GM23338 (cell line): ENCODE results near the gene PAK1IP1. TPM values are rescaled to one million over a fixed set of nuclear protein-coding genes. Genes with fewer than 3 reads are reported as not detected.
A peak's percentile ranks its signal among the peaks of the same experiment; 100 is the strongest.

Source experiments
- ATAC-seq: fragments of 200-7000 bp; cut with Tn5 transposase; 3 replicates; pipeline ENCODE4 v1.9.1; 2020
- DNase-seq: peaks from one replicate; pipeline ENCODE4 v3.0.0-alpha.2; 2015; ENCODE audit warnings: low spot score
- H2AFZ ChIP-seq: fragments of 200-600 bp; sonication (generic); 2 replicates; pipeline ENCODE4 v1.8.0; 2016; ENCODE audit warnings: antibody characterized with exemption, mild to moderate bottlenecking, moderate library complexity
- H3F3A ChIP-seq: fragments of 200-600 bp; sonication (generic); replicated peaks from 2 replicates; pipeline ENCODE4 v1.8.0; 2017; ENCODE audit warnings: antibody characterized with exemption, mixed run types, low read depth
- H3K27ac ChIP-seq: fragments of 200-600 bp; sonication (generic); 2 replicates; pipeline ENCODE4 v1.6.1; 2016; ENCODE audit warnings: low read depth
- H3K27me3 ChIP-seq: fragments of 200-600 bp; sonication (generic); 2 replicates; pipeline ENCODE4 v1.8.0; 2016; ENCODE audit warnings: mild to moderate bottlenecking, mixed run types, moderate library complexity; ENCODE audit not compliant: insufficient read depth
- H3K36me3 ChIP-seq: fragments of 200-600 bp; sonication (generic); 2 replicates; pipeline ENCODE4 v1.8.0; 2016; ENCODE audit warnings: mild to moderate bottlenecking; ENCODE audit not compliant: insufficient read depth
- H3K4me1 ChIP-seq: fragments of 200-600 bp; sonication (generic); 2 replicates; pipeline ENCODE4 v1.8.0; 2016; ENCODE audit warnings: mild to moderate bottlenecking, moderate library complexity; ENCODE audit not compliant: insufficient read depth
- H3K4me2 ChIP-seq: fragments of 200-600 bp; sonication (generic); 2 replicates; pipeline ENCODE4 v1.7.1; 2017; ENCODE audit warnings: mixed run types
- H3K4me3 ChIP-seq: fragments of 200-600 bp; sonication (generic); 2 replicates; pipeline ENCODE4 v1.6.1; 2016; ENCODE audit warnings: mixed run types
- H3K79me2 ChIP-seq: fragments of 200-600 bp; sonication (generic); replicated peaks from 2 replicates; pipeline ENCODE4 v1.8.0; 2017; ENCODE audit warnings: mild to moderate bottlenecking; ENCODE audit not compliant: insufficient read depth
- H3K9me2 ChIP-seq: fragments of 200-600 bp; sonication (generic); 2 replicates; pipeline ENCODE4 v1.8.0; 2017; ENCODE audit not compliant: insufficient read depth
- H4K20me1 ChIP-seq: fragments of 200-600 bp; sonication (generic); replicated peaks from 2 replicates; pipeline ENCODE4 v1.8.0; 2017; ENCODE audit warnings: mild to moderate bottlenecking; ENCODE audit not compliant: insufficient read depth
- H3K27ac Mint-ChIP-seq: 2 replicates; pipeline ENCODE4 v1.8.0; 2020; ENCODE audit warnings: inconsistent platforms, mild to moderate bottlenecking, moderate library complexity, mixed read lengths
- H3K27me3 Mint-ChIP-seq: 3 replicates; pipeline ENCODE4 v1.8.0; 2022; ENCODE audit warnings: low read depth, mild to moderate bottlenecking, moderate library complexity, mixed read lengths, inconsistent platforms; ENCODE audit not compliant: insufficient read depth, poor library complexity
- H3K36me3 Mint-ChIP-seq: 3 replicates; pipeline ENCODE4 v1.8.0; 2021; ENCODE audit warnings: low read depth, mild to moderate bottlenecking, inconsistent platforms, moderate library complexity, mixed read lengths
- H3K4me1 Mint-ChIP-seq: 3 replicates; pipeline ENCODE4 v1.8.0; 2020; ENCODE audit warnings: mild to moderate bottlenecking, inconsistent platforms, mixed read lengths
- H3K4me3 Mint-ChIP-seq: 3 replicates; pipeline ENCODE4 v1.8.0; 2021; ENCODE audit warnings: moderate library complexity, mild to moderate bottlenecking, inconsistent platforms, mixed read lengths
- H3K9me3 Mint-ChIP-seq: 3 replicates; pipeline ENCODE4 v1.8.0; 2020; ENCODE audit warnings: moderate library complexity, mild to moderate bottlenecking, inconsistent platforms, mixed read lengths
- CTCF ChIP-seq, 2 experiments: fragments of 200-600 bp in 1 of 2; sonication (generic) in 1 of 2; conservative IDR thresholded peaks; 2 replicates each; pipeline versions ENCODE4 v1.5.1 to v1.6.1; 2016 to 2017; ENCODE audit warnings: antibody characterized with exemption in 2 of 2, low read depth in 2 of 2, mild to moderate bottlenecking in 2 of 2, moderate library complexity in 1 of 2
- EZH2 ChIP-seq: fragments of 200-600 bp; sonication (generic); IDR thresholded peaks from one replicate; pipeline ENCODE4 v1.8.0; 2017; ENCODE audit warnings: antibody characterized with exemption, mild to moderate bottlenecking, low read depth; ENCODE audit not compliant: unreplicated experiment
- EZH2phosphoT487 ChIP-seq: fragments of 200-600 bp; sonication (generic); IDR thresholded peaks from one replicate; pipeline ENCODE4 v1.8.1; 2018; ENCODE audit warnings: antibody characterized with exemption; ENCODE audit not compliant: unreplicated experiment
- JUNB ChIP-seq: IDR thresholded peaks from one replicate; pipeline ENCODE4 v1.6.1; 2016; ENCODE audit warnings: antibody characterized with exemption; ENCODE audit not compliant: unreplicated experiment
- NANOG ChIP-seq: IDR thresholded peaks from 2 replicates; pipeline ENCODE4 v1.6.1; 2016; ENCODE audit warnings: antibody characterized with exemption, borderline replicate concordance
- REST ChIP-seq: IDR thresholded peaks from one replicate; pipeline ENCODE4 v1.6.1; 2018; ENCODE audit warnings: antibody characterized with exemption; ENCODE audit not compliant: unreplicated experiment
- ZNF114 ChIP-seq: fragments of 250-450 bp; sonication (Bioruptor Pico); IDR thresholded peaks from 2 replicates; pipeline ENCODE4 v1.5.0; 2020; ENCODE audit warnings: mild to moderate bottlenecking, moderate library complexity
- polyA plus RNA-seq: library from polyadenylated mRNA; unstranded; fragments of >200 nt; fragmentation: Nextera tagmentation; extraction: Ambion mirVana; gene quantifications from 2 replicates; pipeline ENCODE4 v1.2.1, GENCODE V29; 2016
- total RNA-seq: library from RNA; depleted of rRNA; stranded (reverse); fragments of >200 nt; shearing (Covaris generic); gene quantifications from 2 replicates; pipeline ENCODE4 v1.2.3, GENCODE V29; 2014

PAK1IP1 gene
- total and polyA plus RNA-seq, 2 experiments from 2014 or later = 45.5 to 93.2 TPM

GRCh38 chr6:10695086-10695657 is 400 bp downstream of the PAK1IP1 start:
- H3K79me2 ChIP-seq = peaks cover 66% of the 10 kb centered on the region
- no peak for TF ChIP-seq CTCF (conservative IDR thresholded peaks at IDR 0.05; ENCODE audit: low read depth in 2 of 2)
- peaks cover 14% of the 10 kb centered on the region; the same call in 1 of the 2 replicates for H4K20me1 ChIP-seq
- peaks cover 12% of the 10 kb centered on the region for H3K9me3 Mint-ChIP-seq
- H3K4me2 ChIP-seq = peak overlapping the region; percentile 91
- H3K27me3 Mint-ChIP-seq = peaks cover 14% of the 10 kb centered on the region
- peaks cover 12% of the 10 kb centered on the region for H3F3A ChIP-seq
- no peaks in the 10 kb centered on the region for H3K9me2 ChIP-seq
- no peak for ATAC-seq
- H3K4me3 ChIP-seq = peak overlapping the region; percentile 76
- no peak overlapping the region for H2AFZ ChIP-seq
- H3K36me3 Mint-ChIP-seq = peaks cover 40% of the 10 kb centered on the region
- H3K4me3 Mint-ChIP-seq = peak overlapping the region; percentile 90
- peak overlapping the region; percentile 100 for H3K27ac Mint-ChIP-seq
- H3K27ac ChIP-seq = peak overlapping the region; percentile 84
- H3K36me3 ChIP-seq = peaks cover 27% of the 10 kb centered on the region
- H3K27me3 ChIP-seq = no peaks in the 10 kb centered on the region
- H3K4me1 ChIP-seq = peaks cover 22% of the 10 kb centered on the region
- peaks cover 23% of the 10 kb centered on the region for H3K4me1 Mint-ChIP-seq
- no peak for DNase-seq

- peak overlapping the region; percentile 76 for H3K4me3 ChIP-seq
- H2AFZ ChIP-seq = no peak overlapping the region
- peaks cover 17% of the 10 kb centered on the region for H3K4me1 ChIP-seq
- peaks cover 14% of the 10 kb centered on the region for H3K27me3 Mint-ChIP-seq
- H3K4me2 ChIP-seq = peak overlapping the region; percentile 91
- H3K27ac Mint-ChIP-seq = no peak overlapping the region
- no peaks in the 10 kb centered on the region for H3K27me3 ChIP-seq
- peaks cover 38% of the 10 kb centered on the region for H3K36me3 ChIP-seq
- DNase-seq = no peak
- H3K79me2 ChIP-seq = peaks cover 78% of the 10 kb centered on the region
- H3K9me2 ChIP-seq = no peaks in the 10 kb centered on the region
- peaks cover 54% of the 10 kb centered on the region for H3K36me3 Mint-ChIP-seq
- peaks cover 12% of the 10 kb centered on the region for H3K4me1 Mint-ChIP-seq
- peaks cover 26% of the 10 kb centered on the region for H4K20me1 ChIP-seq
- peak overlapping the region; percentile 90 for H3K4me3 Mint-ChIP-seq
- peak overlapping the region; percentile 57 for H3K27ac ChIP-seq
- peaks cover 12% of the 10 kb centered on the region for H3K9me3 Mint-ChIP-seq
- peaks cover 12% of the 10 kb centered on the region for H3F3A ChIP-seq
- no peak for ATAC-seq
- TF ChIP-seq NANOG (no peak), JUNB (no peak), ZNF114 (CRISPR knock-in tag) (no peak), EZH2phosphoT487 (no peak), CTCF (conservative IDR thresholded peaks at IDR 0.05; ENCODE audit: low read depth in 2 of 2) (no peak), REST (no peak), EZH2 (no peak)
Observed at GRCh38 chr6:10696655-10697054, 1.9 kb downstream of the PAK1IP1 start.
